Measurements from ENCODE around the gene SMYD3.

Gene SMYD3

GRCh38 chr1:246462986-246463385 is 44.1 kb downstream of the SMYD3 start:
- DNase-seq (ENCODE audit: low read depth): no peak

- DNase-seq (ENCODE audit: low read depth): no peak
Observed at GRCh38 chr1:246460406-246460805, 46.7 kb downstream of the SMYD3 start.

GRCh38 chr1:246459221-246459620 is 47.9 kb downstream of the SMYD3 start:
- DNase-seq (ENCODE audit: low read depth): no peak

GRCh38 chr1:246455476-246455875 is 51.6 kb downstream of the SMYD3 start:
- no peak for DNase-seq (ENCODE audit: low read depth)

GRCh38 chr1:246454655-246455054 is 52.4 kb downstream of the SMYD3 start:
- DNase-seq (ENCODE audit: low read depth): no peak

GRCh38 chr1:246450611-246451251 is 56.3 kb downstream of the SMYD3 start:
- no peak for DNase-seq (ENCODE audit: low read depth)

GRCh38 chr1:246448373-246448772 is 58.7 kb downstream of the SMYD3 start:
- no peak for DNase-seq (ENCODE audit: low read depth)

GRCh38 chr1:246447501-246447900 is 59.6 kb downstream of the SMYD3 start:
- no peak for DNase-seq (ENCODE audit: low read depth)

GRCh38 chr1:246445503-246445902 is 61.6 kb downstream of the SMYD3 start:
- DNase-seq (ENCODE audit: low read depth): no peak

GRCh38 chr1:246444617-246445016 is 62.5 kb downstream of the SMYD3 start:
- DNase-seq (ENCODE audit: low read depth): no peak

GRCh38 chr1:246437961-246438360 is 69.1 kb downstream of the SMYD3 start:
- DNase-seq (ENCODE audit: low read depth): no peak

- no peak for DNase-seq (ENCODE audit: low read depth)
Observed at GRCh38 chr1:246435421-246436041, 71.5 kb downstream of the SMYD3 start.

- DNase-seq (ENCODE audit: low read depth): no peak
Observed at GRCh38 chr1:246434335-246434734, 72.7 kb downstream of the SMYD3 start.

GRCh38 chr1:246428542-246429308 is 78.4 kb downstream of the SMYD3 start:
- DNase-seq (ENCODE audit: low read depth): no peak

GRCh38 chr1:246427611-246428010 is 79.5 kb downstream of the SMYD3 start:
- DNase-seq (ENCODE audit: low read depth): no peak

- no peak for DNase-seq (ENCODE audit: low read depth)
Observed at GRCh38 chr1:246425895-246426294, 81.2 kb downstream of the SMYD3 start.

- no peak for DNase-seq (ENCODE audit: low read depth)
Observed at GRCh38 chr1:246425139-246425794, 81.8 kb downstream of the SMYD3 start.

- DNase-seq (ENCODE audit: low read depth): no peak
Observed at GRCh38 chr1:246420300-246420699, 86.8 kb downstream of the SMYD3 start.

GRCh38 chr1:246418565-246419312 is 88.3 kb downstream of the SMYD3 start:
- DNase-seq (ENCODE audit: low read depth): no peak

GRCh38 chr1:246417813-246418564 is 89.1 kb downstream of the SMYD3 start:
- DNase-seq (ENCODE audit: low read depth): no peak

- DNase-seq (ENCODE audit: low read depth): no peak
Observed at GRCh38 chr1:246417152-246417812, 89.8 kb downstream of the SMYD3 start.

All from activated gamma-delta T cell treated with anti-CD3 and anti-CD28 coated beads, Interleukin-2, amount 50 U/mL, for 16 hours (primary cell).